HG02759 (cell line): Measurements from ENCODE around the gene AOAH.
"Not testable (repeated sequence)": the region's sequence is repeated elsewhere in the genome, so short reads cannot be mapped to it uniquely, and the experiment has no call there.

Experiments
- ATAC-seq: cut with Tn5 transposase; IDR thresholded peaks from one replicate; pipeline ENCODE4 v1.9.1; 2021; ENCODE audit warnings: mild to moderate bottlenecking, moderate library complexity; ENCODE audit not compliant: unreplicated experiment

AOAH gene

DNA sequence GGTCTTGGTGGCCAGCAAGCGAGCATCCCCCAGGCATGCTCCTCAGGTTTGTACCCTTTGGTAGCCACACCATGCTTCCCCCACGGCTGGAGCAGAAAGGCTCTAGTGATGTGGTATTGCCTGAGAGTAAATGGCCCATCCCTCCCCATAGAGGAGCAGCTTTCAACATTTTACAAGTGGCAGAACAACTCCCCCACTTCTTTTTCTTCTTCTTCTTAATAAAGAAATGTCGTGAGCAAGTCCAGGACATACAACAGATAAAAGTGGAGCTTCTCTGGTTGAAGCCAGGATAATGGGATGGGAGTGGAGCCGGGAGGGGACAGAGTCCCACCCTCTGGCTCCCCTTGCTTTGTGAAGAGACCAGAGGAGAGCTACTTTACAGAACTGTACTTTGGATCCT, 203.2 kb downstream of the AOAH start:
- ATAC-seq = no peak

DNA sequence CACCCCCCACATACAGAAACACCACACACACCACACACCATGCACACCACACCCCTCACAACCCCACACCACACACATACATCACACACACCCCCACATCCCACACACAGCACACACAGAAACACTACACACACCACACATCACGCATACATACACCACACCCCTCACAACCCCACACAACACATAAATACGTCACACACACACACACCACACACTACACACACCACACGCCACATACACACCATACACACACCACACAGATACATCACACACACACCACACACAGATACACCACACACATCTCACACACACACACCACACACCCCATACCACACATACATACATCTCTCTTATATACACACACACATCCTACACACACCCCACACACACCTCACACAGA, 208.4 kb downstream of the AOAH start:
- ATAC-seq = no peak

DNA sequence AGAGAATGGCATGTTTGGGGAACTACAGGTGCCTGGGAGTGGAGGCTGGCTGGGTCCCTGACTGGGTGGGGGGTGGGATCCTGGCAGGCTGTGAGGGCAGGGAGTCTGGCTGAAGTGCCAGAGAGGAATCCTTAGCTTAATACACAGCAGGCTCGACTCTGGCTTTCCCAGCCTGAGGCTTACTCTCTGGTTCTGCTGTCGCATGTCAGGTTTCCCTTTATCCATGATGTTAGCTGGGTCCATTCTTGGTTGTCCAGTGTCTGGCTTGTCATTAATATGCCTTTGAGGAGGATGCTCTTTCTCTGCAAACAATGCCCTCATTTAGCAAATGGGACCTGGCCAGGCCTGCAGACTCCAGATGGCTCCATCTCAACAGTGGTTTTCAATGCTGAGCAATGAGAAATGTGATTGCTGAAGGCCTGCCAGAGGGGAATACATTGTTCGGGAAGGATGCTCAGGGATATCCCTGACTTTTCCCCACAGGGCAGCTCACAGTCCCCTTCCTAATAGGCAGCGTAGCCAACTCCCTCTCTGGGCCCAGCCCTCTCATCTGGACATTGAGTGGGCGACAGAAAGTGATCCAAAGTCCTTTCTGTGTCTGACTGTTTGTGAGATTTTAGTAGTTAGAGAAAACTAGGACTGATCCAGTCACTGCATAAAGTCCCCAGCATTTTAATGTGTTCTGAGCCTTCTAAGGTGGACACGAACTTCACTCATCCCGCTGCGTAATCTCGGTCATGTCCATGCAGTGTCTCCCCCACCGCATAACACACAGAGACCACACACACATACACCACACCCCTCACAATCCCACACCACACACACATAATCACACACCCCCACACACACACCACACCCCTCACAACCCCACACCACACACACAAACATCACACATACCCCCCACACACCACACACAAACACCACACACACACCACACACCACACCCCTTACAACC, 209.7 kb downstream of the AOAH start:
- ATAC-seq = no peak

DNA sequence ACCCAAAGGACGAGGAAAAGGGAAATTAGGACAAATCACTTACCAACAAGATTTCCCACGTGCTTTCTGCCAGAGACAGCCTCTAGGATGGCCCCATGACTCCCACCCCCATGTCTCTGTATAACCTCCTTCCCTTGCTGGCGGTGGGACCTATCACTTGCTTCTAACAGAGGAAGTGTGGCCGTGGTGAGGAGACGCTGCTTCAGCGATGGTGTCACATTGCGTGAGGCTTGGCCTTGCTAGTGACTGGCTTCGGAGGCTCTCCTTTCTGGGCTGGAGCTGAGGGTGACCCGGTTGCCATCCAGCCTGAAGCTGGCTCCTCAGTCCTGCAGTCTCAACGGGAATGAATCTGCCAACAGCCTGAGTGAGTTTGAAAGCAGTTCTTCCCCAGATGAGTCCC, 210.9 kb downstream of the AOAH start:
- no peak for ATAC-seq

DNA sequence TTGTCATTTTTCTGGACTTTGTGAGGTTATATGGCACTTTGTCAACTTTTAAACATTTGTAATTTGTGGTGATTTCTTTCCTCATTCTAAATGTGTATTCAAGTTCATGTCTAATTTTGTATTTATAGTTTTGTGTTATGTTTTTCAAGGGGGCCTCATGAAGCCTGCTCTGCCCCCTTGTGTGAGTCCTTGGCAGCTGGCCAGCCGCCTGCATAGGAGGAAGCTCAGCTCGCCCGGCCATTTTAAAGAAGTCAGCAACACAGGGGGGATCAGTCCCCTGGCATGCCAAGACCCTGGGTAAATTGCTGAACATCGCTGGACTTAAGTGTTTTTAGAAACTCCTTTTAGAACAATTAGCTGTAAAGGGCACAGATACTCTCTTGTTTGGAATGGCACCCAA, 211.7 kb downstream of the AOAH start:
- ATAC-seq = no peak

DNA sequence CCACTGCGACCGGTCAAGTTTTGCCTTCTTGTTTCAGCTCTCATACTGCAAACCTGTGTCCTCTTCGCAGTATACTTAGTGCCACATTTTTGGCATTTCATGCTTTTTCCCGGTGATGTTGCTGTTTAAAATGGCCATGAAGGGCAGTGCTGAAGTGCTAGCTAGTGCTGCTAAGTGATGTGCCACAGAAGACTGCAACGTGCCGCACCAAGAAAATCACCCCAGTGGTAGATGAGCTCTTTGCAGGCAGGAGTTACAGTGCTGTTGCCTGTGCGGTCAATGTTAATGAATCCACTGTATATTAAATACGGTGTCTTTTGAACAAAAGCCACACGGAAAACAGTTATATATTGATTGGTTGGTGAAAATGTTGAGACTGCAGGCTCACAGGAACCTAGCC, 214.3 kb downstream of the AOAH start:
- no peak for ATAC-seq

DNA sequence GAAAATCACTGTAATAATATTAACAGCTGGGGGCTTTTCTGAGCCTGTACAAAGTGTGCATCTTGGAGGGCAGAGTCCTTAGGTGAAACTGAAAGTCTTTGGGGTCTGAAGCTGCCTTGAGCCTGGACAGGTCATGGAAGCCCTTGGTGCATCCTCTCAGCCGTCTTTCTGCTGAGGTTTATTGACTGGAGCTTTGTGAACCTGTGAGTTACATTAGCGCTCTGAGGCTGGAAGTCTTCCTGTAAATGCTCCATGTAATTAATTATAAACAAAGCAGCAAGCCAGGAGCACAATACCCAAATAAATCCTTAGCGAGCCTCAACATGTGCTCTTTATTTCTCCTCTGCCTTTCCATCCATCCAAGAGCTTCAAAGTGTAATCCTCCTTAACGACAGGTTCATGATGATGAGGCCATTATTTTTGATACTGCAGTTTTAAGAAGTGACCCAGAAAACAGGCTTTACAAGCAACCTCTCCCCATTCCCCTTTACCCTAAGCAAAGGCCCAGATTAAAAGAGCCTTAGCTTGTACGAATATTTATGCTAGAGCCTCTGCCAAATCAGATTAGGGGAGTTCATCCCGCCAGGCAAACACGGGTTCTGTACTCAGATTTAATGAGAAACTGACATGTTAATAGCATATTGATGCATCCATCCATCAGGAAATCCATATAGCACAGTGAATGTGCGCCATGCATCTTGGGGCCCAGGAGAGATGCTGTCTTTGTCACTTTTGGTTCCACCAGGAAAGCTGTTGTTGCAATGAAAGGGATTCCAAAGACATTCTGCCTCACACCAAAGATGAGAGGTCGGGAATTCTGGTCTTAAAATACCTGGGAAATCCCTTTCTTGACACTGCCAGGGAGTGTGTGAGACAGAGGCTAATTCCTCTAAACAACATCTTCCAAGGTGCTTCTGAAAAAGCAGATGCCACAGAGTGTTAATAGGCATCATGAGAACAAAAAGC, 216.5 kb downstream of the AOAH start:
- ATAC-seq = no peak

DNA sequence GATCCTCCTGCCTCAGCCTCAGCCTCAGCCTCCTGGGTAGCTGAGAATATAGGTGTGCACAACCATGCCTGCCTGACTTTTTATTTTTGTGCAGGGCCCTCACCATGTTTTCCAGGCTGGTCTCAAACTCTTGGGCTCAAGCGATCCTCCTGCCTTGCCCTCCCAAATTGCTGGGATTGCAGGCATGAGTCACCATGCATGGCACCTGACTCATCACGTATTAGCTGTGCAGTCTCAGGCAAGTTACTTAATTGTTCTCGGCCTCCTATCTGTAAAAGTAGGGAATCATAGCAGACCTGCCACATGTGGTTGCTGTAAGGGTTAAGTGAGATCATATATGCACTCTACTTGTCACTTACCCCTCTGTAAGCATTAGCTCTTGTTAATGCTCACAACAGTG, 217.5 kb downstream of the AOAH start:
- no peak for ATAC-seq

DNA sequence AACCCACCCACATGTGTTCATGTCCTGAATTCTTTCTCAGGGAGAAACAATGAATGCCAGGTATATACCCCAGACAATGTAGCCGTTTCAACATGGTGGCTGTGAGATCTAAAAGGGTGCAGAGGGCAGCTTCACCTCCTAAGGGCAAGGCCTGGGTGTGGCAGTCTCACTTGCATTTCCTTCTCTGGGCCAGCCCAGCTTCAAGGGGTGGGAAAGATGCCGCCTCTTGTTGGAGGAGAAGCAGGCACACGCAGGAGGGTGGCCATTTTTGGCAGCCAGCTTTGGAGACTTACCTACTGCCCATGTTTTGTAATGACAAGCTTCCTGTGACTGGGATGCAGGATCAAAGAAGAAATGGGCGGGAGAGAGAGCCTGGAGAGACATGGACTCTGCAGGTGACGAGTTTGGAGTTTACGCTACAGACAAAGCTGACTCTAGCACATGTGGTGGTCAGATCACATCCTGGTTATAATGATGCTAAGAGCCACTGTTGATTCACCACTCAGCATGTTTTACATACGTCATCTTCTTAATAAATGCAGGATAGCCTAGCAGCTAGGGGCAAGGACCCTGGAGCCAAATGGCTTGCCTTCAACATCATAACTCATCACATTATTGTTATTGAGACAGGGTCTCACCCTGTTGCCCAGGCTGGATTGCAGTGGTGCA, 218.0 kb downstream of the AOAH start:
- no peak for ATAC-seq

DNA sequence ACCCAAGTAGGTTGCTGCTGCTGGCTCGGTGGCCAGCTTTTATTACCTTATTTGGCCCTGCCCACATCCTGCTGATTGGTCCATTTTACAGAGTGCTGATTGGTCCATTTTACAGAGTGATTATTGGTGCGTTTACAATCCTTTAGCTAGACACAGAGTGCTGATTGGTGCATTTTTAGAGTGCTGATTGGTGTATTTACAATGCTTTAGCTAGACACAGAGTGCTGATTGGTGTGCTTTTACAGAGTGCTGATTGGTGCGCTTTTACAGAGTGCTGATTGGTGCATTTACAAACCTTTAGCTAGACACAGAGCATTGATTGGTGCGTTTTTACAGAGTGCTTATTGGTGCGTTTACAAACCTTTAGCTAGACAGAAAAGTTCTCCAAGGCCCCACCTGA, 219.7 kb downstream of the AOAH start:
- ATAC-seq = not testable (repeated sequence)

DNA sequence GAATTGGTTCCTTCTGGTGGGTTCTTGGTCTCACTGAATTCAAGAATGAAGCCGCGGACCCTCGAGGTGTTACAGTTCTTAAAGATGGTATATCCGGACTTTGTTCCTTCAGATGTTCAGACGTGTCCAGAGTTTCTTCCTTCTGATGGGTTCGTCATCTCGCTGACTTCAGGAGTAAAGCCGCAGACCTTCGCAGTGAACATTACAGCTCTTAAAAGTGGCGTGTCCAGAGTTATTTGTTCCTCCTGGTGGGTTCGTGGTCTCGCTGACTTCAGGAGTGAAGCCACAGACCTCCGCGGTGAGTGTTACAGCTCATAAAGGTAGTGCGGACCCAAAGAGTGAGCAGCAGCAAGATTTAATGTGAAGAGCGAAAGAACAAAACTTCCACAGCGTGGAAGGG, 220.1 kb downstream of the AOAH start:
- ATAC-seq = not testable (repeated sequence)

DNA sequence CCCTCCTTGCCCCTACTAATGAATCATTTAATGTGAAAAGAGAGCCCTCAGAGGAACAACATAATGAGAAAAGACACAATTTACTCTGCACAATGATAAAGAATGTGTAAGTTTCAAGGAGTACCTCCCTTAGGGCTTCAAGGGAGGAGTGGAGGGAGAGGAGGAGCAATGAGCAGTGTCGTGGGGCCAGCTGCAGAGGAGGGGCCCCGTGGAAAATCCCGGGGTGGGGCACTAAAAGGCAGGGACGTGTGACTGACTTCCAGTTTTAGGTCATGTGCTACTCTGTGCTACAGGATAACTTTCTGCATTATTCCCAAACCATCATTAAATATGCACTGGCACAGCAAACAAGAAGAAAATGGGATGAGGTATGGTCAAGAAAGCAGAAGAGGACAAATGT, 226.5 kb downstream of the AOAH start:
- no peak for ATAC-seq

DNA sequence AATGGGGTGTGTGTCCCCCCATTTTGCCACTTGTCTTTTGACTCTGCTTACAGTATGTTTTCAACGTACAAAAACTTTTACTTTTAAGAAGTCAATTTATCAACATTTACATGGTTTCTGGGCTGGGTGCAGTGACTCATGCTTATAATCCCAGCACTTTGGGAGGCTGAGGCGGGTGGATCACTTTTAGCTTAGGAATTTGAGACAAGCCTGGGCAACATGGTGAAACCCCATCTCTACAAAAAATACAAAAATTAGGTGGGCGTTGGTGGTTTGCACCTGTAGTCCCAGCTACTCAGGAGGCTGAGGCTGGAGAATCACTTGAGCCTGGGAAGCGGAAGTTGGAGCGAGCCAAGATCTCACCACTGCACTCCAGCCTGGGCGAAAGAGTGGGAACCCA, 227.1 kb downstream of the AOAH start:
- not testable (repeated sequence) for ATAC-seq

DNA sequence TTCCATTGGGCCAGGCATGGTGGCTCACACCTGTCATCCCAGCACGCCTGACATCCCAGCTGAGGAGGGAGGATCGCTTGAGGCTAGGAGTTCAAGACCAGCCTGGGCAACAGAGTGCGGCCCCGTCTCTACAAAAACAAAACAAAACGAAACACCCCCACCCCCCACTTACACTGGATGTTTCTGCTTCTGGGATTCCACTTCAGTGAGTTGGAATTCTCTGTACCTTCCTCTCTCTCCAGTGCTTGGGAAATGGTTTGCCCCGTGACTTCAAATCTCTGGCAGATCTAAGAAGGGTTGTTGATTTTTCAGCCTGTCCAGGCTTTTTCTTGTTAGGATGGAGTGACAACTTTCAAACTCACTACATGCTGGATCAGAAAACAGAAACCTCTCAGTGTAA, 227.7 kb downstream of the AOAH start:
- ATAC-seq = no peak

DNA sequence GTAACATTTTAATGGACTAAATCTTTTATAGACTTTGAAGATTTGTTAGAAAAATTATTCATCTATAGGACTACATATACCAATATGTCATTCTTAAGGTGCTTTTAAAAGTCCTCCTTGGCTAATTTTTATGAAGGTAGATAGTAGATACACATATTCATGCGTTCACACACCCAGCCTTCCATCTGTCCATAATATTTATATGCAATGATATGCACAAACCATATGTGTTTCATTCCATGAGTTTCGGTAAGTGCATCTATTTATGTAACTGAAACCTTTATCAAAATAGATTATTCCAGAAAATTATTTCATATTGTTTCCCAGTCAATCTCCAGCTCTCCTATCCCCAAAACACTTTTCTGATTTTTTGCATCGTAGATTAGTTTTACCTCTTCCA, 233.0 kb downstream of the AOAH start:
- no peak for ATAC-seq

DNA sequence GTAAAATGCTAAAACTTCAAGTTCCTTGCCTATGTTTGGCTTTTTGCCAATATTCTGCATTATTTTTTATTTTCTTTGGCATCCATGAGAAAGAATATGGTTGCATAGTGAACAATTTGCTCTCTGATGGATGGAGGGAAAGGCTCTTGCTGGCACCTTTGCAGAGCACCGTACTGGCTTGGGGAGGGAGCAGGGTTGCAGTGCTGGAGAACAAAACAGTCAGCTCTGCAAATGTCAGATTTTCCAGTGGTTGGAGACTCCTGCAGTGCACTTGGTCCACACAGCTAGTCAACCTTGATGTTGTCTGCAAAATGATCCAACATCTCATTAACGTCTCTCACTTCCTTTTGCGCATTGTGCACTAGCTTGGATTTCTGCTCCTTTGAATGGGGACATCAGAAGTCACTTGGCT, 233.9 kb downstream of the AOAH start:
- ATAC-seq = no peak

DNA sequence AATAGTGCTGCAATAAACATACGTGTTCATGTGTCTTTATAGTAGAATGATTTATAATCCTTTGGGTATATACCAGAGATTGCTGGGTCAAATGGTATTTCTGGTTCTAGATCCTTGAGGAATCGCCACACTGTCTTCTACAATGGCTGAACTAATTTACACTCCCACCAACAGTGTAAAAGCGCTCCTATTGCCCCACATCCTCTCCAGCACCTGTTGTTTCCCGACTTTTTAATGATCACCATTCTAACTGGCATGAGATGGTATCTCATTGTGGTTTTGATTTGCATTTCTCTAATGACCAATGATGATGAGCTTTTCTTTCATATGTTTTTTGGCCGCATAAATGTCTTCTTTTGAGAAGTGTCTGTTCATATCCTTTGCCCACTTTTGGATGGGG, 235.6 kb downstream of the AOAH start:
- ATAC-seq = not testable (repeated sequence)

DNA sequence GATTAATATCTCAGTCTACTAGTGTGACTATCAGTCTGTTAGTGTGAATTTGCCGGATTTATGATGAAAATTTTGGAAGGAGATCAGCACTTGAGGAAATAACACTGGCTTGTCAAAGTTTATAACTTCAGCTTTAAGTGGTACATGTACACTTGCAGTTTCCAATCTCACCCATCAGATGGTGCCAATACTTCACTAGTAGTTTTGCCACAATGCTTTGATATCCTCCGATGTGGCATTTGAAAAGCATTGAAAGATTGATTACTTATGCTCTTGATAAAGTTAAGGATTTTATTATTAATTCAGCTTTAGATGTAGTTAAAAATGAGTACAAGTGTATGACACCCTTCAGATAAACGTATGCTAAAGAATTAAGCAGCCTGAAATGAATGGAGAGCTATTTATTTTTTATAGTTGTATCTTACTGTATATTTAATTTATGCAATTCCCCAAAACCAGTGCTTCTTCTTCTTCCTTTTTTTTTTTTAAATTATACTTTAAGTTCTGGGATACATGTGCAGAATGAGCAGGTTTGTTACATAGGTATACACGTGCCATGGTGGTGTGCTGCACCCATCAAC, 236.4 kb downstream of the AOAH start:
- no peak for ATAC-seq

DNA sequence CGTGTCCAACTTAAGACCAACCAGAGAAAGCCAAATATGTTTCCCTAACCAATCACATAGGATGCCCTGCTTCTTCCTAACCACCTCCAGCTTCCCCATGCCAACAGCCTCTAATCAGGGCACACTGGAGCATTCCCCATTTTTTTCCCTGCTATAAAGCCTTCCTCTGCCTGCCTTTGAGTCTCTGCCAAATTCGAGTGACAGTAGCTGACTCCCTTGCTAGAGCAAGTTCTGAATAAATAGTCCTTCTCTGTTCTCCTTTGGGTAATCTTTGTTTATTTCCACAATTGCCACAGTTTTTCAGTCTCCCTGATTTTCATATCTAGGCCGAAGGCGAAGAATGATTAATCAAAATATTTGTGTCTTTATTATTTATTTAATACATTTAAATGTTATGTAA, 238.0 kb downstream of the AOAH start:
- ATAC-seq = no peak

DNA sequence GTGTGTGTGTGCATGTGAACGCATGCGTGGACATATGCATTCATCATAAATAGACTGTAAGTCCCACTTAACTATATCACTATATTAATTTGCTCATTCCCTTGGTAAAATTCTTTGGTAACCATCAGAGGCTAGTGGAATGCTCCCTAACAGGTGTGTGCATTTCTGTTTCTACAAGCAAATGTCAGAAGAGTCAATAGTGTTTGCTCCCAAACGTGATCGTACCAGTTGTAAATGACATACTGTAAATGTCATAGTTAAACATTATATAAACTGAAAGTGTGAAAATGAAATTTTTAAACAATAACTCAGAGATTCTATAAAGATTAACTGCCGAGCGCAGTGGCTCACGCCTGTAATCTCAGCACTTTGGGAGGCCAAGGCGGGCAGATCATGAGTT, 240.0 kb downstream of the AOAH start:
- ATAC-seq = no peak

DNA sequence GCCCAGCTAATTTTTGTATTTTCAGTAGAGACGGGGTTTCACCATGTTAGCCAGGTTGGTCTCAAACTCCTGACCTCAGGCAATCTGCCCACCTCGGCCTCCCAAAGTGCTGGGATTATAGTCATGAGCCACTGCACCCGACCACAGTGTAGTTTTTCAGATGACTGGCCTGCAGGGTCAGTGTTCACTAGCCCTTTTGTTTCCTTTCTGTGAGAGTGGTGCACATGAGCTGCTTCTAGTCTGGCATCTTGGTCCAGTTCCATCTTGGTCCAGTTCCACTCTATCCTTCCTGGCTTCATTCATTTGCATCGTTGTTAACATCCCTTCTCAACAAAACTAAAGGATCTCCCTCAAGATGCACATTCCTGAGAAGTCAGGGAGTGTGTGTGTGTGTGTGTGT, 240.4 kb downstream of the AOAH start:
- ATAC-seq = not testable (repeated sequence)
